ENCODE measurements around the gene CDO1. TPM values are rescaled to one million over a fixed set of nuclear protein-coding genes. Genes with fewer than 3 reads are reported as not detected.

CDO1 gene
- total and polyA plus RNA-seq, 9 of the 15 experiments (the other 6 are each of a cell fraction or from before 2014, with no cell fraction given) = 0.16 to 0.22 TPM; not detected in 7

DNA sequence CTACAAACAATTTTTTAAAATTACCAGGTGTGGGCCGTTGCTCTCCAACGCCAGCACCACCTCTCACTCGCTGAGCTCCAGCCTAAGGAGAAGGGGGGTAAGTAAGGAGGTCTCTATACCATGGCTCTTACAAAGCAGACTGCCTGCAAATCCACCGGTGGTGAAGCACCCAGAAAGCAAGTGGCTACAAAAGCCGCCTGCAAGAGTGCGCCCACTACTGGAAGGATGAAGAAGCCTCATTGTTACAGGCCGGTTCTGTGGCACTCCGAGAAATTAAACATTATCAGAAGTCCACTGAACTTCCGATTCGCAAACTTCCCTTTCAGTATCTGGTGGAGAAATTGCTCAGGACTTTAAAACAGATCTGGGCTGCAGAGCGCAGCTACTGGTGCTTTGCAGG lies 46.0 kb downstream of the CDO1 start:
- H3K4me3 ChIP-seq = no peak overlapping the region
- TF ChIP-seq BMI1 (IDR thresholded peaks at IDR 0.05; ENCODE audit: low read length) = no peak
- TF ChIP-seq, protein P1, sequence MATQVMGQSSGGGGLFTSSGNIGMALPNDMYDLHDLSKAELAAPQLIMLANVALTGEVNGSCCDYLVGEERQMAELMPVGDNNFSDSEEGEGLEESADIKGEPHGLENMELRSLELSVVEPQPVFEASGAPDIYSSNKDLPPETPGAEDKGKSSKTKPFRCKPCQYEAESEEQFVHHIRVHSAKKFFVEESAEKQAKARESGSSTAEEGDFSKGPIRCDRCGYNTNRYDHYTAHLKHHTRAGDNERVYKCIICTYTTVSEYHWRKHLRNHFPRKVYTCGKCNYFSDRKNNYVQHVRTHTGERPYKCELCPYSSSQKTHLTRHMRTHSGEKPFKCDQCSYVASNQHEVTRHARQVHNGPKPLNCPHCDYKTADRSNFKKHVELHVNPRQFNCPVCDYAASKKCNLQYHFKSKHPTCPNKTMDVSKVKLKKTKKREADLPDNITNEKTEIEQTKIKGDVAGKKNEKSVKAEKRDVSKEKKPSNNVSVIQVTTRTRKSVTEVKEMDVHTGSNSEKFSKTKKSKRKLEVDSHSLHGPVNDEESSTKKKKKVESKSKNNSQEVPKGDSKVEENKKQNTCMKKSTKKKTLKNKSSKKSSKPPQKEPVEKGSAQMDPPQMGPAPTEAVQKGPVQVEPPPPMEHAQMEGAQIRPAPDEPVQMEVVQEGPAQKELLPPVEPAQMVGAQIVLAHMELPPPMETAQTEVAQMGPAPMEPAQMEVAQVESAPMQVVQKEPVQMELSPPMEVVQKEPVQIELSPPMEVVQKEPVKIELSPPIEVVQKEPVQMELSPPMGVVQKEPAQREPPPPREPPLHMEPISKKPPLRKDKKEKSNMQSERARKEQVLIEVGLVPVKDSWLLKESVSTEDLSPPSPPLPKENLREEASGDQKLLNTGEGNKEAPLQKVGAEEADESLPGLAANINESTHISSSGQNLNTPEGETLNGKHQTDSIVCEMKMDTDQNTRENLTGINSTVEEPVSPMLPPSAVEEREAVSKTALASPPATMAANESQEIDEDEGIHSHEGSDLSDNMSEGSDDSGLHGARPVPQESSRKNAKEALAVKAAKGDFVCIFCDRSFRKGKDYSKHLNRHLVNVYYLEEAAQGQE (IDR thresholded peaks at IDR 0.05; ENCODE audit: borderline replicate concordance) = peak; percentile 34; the same call in 1 of the 2 replicates
- TF ChIP-seq, protein P1 (CRISPR knock-in tag; IDR thresholded peaks at IDR 0.05; ENCODE audit: low read depth) = no peak
- no peak for TF ChIP-seq TCFL5 (CRISPR knock-in tag; conservative IDR thresholded peaks at IDR 0.05)
- no peak for TF ChIP-seq ZNF143 (CRISPR knock-in tag; IDR thresholded peaks at IDR 0.05)
- peak; percentile 37; the same call in 1 of the 2 replicates for TF ChIP-seq SMC3 (conservative IDR thresholded peaks at IDR 0.05; ENCODE audit: insufficient read depth, low read depth, low read length)
- peak; percentile 25 to 52; a peak in 3 of 4 replicates for TF ChIP-seq RAD21 (CRISPR knock-in tag; conservative IDR thresholded peaks at IDR 0.05 in 1 of 2, IDR thresholded peaks at IDR 0.05 in 1 of 2)
- TF ChIP-seq, protein P2, sequence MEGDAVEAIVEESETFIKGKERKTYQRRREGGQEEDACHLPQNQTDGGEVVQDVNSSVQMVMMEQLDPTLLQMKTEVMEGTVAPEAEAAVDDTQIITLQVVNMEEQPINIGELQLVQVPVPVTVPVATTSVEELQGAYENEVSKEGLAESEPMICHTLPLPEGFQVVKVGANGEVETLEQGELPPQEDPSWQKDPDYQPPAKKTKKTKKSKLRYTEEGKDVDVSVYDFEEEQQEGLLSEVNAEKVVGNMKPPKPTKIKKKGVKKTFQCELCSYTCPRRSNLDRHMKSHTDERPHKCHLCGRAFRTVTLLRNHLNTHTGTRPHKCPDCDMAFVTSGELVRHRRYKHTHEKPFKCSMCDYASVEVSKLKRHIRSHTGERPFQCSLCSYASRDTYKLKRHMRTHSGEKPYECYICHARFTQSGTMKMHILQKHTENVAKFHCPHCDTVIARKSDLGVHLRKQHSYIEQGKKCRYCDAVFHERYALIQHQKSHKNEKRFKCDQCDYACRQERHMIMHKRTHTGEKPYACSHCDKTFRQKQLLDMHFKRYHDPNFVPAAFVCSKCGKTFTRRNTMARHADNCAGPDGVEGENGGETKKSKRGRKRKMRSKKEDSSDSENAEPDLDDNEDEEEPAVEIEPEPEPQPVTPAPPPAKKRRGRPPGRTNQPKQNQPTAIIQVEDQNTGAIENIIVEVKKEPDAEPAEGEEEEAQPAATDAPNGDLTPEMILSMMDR (IDR thresholded peaks at IDR 0.05 in 2 of 3, conservative IDR thresholded peaks at IDR 0.05 in 1 of 3; ENCODE audit: insufficient read depth in 2 of 3, low read depth in 1 of 3, low read length in 3 of 3) = peak; percentile 72 to 73 (median 73)
- TF ChIP-seq FOXK1 (CRISPR knock-in tag; IDR thresholded peaks at IDR 0.05; ENCODE audit: borderline replicate concordance) = no peak
- TF ChIP-seq U2AF2 (optimal IDR thresholded peaks at IDR 0.05; ENCODE audit: low read depth, low read length) = no peak
- no peak for TF ChIP-seq JUN (IDR thresholded peaks at IDR 0.05; ENCODE audit: borderline replicate concordance, low read depth, low read length)
- TF ChIP-seq JUN (CRISPR knock-in tag; IDR thresholded peaks at IDR 0.05; ENCODE audit: borderline replicate concordance) = no peak
- no peak for TF ChIP-seq CBFA2T2 (conservative IDR thresholded peaks at IDR 0.05)
- no peak for TF ChIP-seq NFIC (IDR thresholded peaks at IDR 0.05)

More for the DNA sequence above, 46.0 kb downstream of the CDO1 start:
- Histone ChIP-seq H3K36me3 (ENCODE audit: control insufficient read depth, insufficient read depth, low read length) (no peaks in the 10 kb centered on the region), H3K4me1 (replicated peaks in 1 of 2; ENCODE audit: control insufficient read depth in 2 of 2, insufficient read depth in 2 of 2, low read length in 2 of 2) (no peaks in the 10 kb centered on the region), H4K20me1 (replicated peaks; ENCODE audit: control insufficient read depth, insufficient read depth, low read length) (no peaks in the 10 kb centered on the region), H3K9ac (ENCODE audit: insufficient read depth in 1 of 2, low read depth in 2 of 2, low read length in 2 of 2) (no peak overlapping the region), H3K79me2 (ENCODE audit: control insufficient read depth, insufficient read depth, low read length) (no peaks in the 10 kb centered on the region), H3K9me3 (replicated peaks; ENCODE audit: control insufficient read depth, insufficient read depth, low read depth, low read length) (no peaks in the 10 kb centered on the region), H3K27ac (ENCODE audit: extremely low read depth, low read depth, low read length) (no peak overlapping the region), H3K9me1 (ENCODE audit: control insufficient read depth, insufficient read depth, low read length) (no peaks in the 10 kb centered on the region), H3K4me2 (ENCODE audit: insufficient read depth, low read length) (no peak overlapping the region), H2AFZ (ENCODE audit: low read depth, low read length) (no peak overlapping the region), H3K27me3 (ENCODE audit: control insufficient read depth in 2 of 2, insufficient read depth in 2 of 2, low read length in 2 of 2) (0 out of 5 replicates have a peak, but pooled peaks cover 0 to 3% of the 10 kb centered on the region in 2 experiments)
- POLR2A ChIA-PET = no interaction called here
- FAIRE-seq (peak; percentile 68), ATAC-seq (peak; percentile 95), DNase-seq (ENCODE audit: extremely low read depth in 1 of 4, low spot score in 3 of 4) (peak; percentile 18 to 53 (median 30))
- under 1% methylated on average over 11 of the region's 11 CpGs for WGBS (ENCODE audit: insufficient coverage, low coverage, missing lambda C conversion rate)
- BruUV-seq (replicated peaks) = no TSS peak
- in situ Hi-C loops (cut with MboI) (no loop called here), intact Hi-C loops (cut with micrococcal nuclease) (loop anchor here (1.0 kb wide), 1 partner anchor 136 kb away; no protein-coding TSS in a partner anchor)
- CTCF ChIA-PET (ENCODE audit: low intra/inter-chr PET ratio) = no interaction called here
